Activated naive CD8-positive, alpha-beta T cell (primary cell): ENCODE results near the gene PTGFRN.

Source experiments
- H3K27ac Mint-ChIP-seq: one replicate; pipeline ENCODE4 v1.8.0; 2021; ENCODE audit warnings: mixed read lengths
- H3K27me3 Mint-ChIP-seq: one replicate; pipeline ENCODE4 v1.8.0; 2021; ENCODE audit warnings: mixed read lengths
- H3K36me3 Mint-ChIP-seq: one replicate; pipeline ENCODE4 v1.8.0; 2021; ENCODE audit warnings: mixed read lengths
- H3K4me1 Mint-ChIP-seq: one replicate; pipeline ENCODE4 v1.8.0; 2021; ENCODE audit warnings: low read depth, mixed read lengths
- H3K4me3 Mint-ChIP-seq: one replicate; pipeline ENCODE4 v1.8.0; 2021; ENCODE audit warnings: mild to moderate bottlenecking, mixed read lengths
- H3K9me3 Mint-ChIP-seq: one replicate; pipeline ENCODE4 v1.8.0; 2021; ENCODE audit warnings: low read depth, mixed read lengths

PTGFRN gene

DNA sequence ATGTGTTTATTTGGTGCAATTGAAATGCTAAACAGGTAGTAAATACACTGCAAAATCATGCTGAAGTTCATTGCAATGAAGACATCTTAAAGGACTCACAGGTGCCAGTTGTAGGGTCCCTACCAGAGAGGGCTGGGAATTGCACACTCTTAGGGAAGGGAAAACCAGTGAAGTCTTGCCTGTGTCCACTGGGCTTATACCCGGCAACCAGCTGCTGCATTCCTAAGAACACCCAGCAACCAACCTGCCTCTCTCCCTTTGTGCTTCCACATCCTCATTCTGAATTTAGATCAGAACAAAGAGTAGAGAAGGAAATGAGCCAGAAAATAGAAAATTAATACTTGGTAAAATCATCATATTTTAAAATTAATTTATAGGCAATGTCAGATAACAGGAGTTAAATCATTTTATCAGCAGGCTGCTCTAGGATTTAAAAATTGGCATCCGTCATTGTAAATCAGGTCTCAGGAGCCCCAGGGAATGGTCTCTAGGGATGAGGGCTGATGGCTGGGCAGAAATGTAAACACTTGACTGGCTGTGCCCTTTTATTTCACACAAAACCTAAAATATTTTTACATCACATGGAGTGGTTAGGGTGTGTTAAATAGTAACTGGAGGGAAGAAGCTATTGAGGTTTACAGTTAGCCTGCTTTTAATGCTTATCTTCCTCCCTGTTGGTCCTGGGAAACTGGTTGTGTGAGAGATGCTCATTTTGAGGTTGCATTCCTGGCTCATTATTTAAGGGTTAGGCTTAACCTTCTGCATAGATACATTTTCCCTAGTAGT is 31.3 kb downstream of the PTGFRN start:
- Mint-ChIP-seq H3K27ac (no peak overlapping the region), H3K4me3 (no peak overlapping the region), H3K9me3 (no peaks in the 10 kb centered on the region), H3K36me3 (no peaks in the 10 kb centered on the region), H3K4me1 (peaks cover 26% of the 10 kb centered on the region), H3K27me3 (no peaks in the 10 kb centered on the region)

DNA sequence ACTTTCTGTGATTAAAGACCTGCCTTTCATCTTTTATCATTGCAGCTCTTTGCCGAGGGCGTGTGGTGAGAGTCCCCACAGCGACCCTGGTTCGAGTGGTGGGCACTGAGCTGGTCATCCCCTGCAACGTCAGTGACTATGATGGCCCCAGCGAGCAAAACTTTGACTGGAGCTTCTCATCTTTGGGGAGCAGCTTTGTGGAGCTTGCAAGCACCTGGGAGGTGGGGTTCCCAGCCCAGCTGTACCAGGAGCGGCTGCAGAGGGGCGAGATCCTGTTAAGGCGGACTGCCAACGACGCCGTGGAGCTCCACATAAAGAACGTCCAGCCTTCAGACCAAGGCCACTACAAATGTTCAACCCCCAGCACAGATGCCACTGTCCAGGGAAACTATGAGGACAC is 32.0 kb downstream of the PTGFRN start:
- Mint-ChIP-seq H3K4me1 (peaks cover 26% of the 10 kb centered on the region), H3K27ac (no peak overlapping the region), H3K4me3 (no peak overlapping the region), H3K27me3 (no peaks in the 10 kb centered on the region), H3K9me3 (no peaks in the 10 kb centered on the region), H3K36me3 (no peaks in the 10 kb centered on the region)

DNA sequence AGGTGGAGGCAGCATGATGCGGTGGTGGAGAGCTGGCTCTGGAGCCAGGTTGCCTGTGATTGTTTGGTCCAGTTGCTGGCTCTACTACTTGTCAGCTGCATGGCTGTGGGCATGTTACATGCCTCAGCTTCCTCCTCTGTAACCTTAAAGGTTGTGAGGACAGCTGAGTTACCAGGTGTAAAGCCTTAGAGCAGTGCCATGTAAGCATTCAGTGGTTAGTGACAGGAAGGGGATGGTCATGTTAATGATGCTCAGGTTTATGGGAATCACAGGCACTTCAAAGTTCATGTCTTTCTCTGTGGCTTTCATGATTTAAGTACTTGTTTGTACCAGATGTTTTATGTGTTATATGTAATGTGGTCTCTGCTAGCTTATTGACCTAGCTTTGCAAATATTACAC is 32.6 kb downstream of the PTGFRN start:
- H3K36me3 Mint-ChIP-seq = no peaks in the 10 kb centered on the region
- no peaks in the 10 kb centered on the region for H3K27me3 Mint-ChIP-seq
- peaks cover 26% of the 10 kb centered on the region for H3K4me1 Mint-ChIP-seq
- H3K4me3 Mint-ChIP-seq = no peak overlapping the region
- no peaks in the 10 kb centered on the region for H3K9me3 Mint-ChIP-seq
- H3K27ac Mint-ChIP-seq = no peak overlapping the region

DNA sequence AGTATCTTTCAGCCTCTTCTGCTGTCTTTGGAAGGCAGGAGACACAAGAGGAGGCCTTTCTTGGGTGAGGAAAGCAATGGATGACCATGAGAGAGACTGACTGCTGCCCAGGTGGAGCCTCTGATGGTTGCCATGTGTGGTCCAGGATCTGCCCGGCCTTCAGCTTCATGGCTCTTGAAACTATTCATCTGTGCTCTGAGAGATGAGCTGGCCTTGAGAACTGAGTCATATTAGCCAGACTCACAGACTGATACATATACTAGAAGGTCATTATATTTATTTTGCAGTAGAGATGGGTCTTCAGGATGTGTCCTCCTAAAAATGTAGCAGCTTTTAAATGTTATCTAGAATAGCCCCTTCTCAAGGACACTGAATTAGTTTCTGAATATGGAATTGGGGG is 33.7 kb downstream of the PTGFRN start:
- Mint-ChIP-seq H3K4me1 (peaks cover 26% of the 10 kb centered on the region), H3K9me3 (no peaks in the 10 kb centered on the region), H3K27ac (no peak overlapping the region), H3K27me3 (no peaks in the 10 kb centered on the region), H3K4me3 (no peak overlapping the region), H3K36me3 (no peaks in the 10 kb centered on the region)

DNA sequence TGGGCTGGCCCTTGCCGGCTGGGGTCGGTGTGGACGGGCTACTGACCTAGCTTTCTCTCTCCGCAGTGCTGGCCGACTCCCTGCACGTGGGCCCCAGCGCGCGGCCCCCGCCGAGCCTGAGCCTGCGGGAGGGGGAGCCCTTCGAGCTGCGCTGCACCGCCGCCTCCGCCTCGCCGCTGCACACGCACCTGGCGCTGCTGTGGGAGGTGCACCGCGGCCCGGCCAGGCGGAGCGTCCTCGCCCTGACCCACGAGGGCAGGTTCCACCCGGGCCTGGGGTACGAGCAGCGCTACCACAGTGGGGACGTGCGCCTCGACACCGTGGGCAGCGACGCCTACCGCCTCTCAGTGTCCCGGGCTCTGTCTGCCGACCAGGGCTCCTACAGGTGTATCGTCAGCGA is 34.9 kb downstream of the PTGFRN start:
- Mint-ChIP-seq H3K27ac (no peak overlapping the region), H3K36me3 (no peaks in the 10 kb centered on the region), H3K4me1 (peaks cover 26% of the 10 kb centered on the region), H3K4me3 (no peak overlapping the region), H3K27me3 (no peaks in the 10 kb centered on the region), H3K9me3 (no peaks in the 10 kb centered on the region)

DNA sequence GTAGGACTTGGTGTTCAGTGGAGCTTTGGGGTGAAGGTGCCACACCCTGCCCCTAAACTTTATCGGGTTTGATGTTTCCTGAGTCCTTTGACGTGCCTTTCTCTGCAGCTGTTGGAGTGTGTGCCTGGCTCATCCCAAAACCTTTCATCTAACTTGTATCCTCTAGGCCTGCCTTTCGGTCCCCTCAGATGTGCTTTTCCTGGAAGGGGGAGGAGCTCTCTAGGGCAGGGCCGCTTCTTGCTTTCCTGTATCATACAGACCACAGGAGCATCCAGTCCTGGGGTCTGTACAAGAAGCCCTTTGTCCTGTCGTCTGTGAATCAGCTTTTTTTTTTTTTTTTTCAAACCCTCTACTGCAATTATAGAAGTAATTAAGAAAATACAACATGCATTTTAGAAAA is 35.7 kb downstream of the PTGFRN start:
- no peak overlapping the region for H3K27ac Mint-ChIP-seq
- no peaks in the 10 kb centered on the region for H3K9me3 Mint-ChIP-seq
- no peaks in the 10 kb centered on the region for H3K27me3 Mint-ChIP-seq
- H3K4me3 Mint-ChIP-seq = no peak overlapping the region
- no peaks in the 10 kb centered on the region for H3K36me3 Mint-ChIP-seq
- peaks cover 26% of the 10 kb centered on the region for H3K4me1 Mint-ChIP-seq

DNA sequence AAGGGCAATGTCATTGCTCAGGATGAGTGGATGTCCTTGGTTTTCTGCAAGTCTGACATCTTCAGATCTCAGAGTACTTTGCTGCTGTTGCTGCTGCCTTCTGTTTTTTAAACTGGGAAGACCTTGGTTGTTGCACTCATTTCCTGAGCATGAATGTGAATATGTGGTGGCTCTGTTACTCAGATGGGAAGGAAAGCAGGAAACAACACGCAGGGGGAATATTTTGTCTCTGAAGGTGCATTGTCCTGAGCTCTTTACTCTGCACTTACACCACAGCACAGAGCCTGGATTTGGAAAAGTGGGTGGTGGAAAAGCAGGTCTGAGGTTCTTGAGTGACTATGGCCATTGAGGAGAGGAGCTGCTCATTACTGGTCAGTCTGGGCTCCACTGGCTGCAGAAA is 36.3 kb downstream of the PTGFRN start:
- Mint-ChIP-seq H3K9me3 (no peaks in the 10 kb centered on the region), H3K27ac (no peak overlapping the region), H3K4me3 (no peak overlapping the region)

DNA sequence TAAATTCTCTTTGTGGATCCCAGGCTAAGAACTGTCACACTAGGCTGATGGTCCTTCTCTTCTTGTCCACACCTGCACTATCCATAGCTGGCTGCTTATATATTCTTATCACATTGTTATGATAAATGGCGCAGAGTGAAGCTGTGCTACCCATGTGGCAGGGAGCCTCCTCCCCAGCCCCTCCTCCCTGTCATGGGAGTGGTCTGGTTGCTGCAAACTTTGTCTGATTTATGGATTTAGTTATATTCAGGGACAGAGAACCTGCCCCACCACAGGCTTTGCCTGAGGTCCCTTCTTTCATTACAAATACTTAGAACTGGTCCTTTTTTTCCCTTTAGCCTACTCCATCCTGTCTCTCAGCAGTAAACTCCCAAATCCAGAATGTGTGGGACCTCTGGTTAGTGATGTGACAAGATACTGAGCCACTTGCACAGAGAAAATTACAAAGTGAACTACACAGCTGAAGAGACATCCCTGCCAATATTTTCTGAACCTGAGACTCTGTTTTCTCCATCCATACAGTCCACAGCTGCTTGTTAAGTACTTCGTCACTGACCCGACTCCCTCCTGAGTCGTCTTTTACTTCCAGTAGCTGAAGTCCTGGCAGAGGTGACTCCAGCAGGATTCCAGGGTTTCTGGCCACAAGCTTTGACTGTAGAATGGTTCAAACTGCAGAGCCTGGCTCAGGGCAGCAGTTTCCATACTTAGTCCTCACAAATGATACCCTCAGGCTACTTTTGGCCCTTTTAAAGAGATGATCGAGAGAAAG is 37.6 kb downstream of the PTGFRN start:
- no peaks in the 10 kb centered on the region for H3K27me3 Mint-ChIP-seq
- H3K36me3 Mint-ChIP-seq = no peaks in the 10 kb centered on the region
- H3K27ac Mint-ChIP-seq = no peak overlapping the region
- H3K9me3 Mint-ChIP-seq = no peaks in the 10 kb centered on the region
- H3K4me1 Mint-ChIP-seq = peaks cover 25% of the 10 kb centered on the region
- H3K4me3 Mint-ChIP-seq = no peak overlapping the region

More for the DNA sequence above, 36.3 kb downstream of the PTGFRN start:
- Mint-ChIP-seq H3K36me3 (no peaks in the 10 kb centered on the region), H3K4me1 (peaks cover 26% of the 10 kb centered on the region), H3K27me3 (no peaks in the 10 kb centered on the region)

DNA sequence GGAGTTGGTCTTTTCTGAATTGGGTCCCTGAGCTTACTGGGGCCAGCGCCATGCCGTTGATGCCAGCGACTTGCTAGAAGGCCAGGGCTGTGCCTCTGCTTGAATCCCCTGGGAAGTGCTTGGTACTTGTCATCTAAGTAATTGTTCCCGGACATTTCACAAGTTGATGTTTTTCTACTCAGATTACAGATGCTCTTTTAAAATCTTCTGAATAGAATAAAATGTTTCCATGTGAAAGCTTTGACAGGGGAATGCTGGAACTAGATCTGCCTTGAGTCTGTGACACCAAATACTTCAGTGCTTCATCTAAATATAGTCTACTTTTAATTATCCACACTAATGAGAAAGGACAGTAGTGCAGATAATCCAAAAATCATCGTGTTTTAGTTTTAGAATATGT is 38.3 kb downstream of the PTGFRN start:
- H3K4me1 Mint-ChIP-seq = peaks cover 18% of the 10 kb centered on the region
- H3K9me3 Mint-ChIP-seq = no peaks in the 10 kb centered on the region
- H3K27ac Mint-ChIP-seq = no peak overlapping the region
- no peak overlapping the region for H3K4me3 Mint-ChIP-seq
- H3K27me3 Mint-ChIP-seq = no peaks in the 10 kb centered on the region
- H3K36me3 Mint-ChIP-seq = no peaks in the 10 kb centered on the region

DNA sequence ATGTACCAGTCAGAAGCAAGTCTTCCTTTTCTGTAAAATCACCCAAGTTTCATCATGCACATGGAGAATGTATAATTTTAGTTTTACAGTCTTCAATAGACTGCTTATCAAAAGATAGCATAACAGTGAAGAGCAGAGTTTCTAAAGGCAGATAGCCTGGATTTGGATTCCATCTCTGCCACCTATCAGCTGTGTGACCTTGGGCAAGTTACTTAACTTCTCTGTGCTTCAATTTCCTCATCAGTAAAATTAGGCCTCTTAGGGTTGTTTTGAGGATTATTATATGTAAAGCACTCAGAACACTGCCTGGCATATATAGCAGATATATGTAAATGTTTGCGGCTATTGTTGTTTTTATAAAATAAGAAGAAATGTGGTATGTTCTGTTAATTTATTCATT is 38.9 kb downstream of the PTGFRN start:
- H3K27me3 Mint-ChIP-seq = no peaks in the 10 kb centered on the region

DNA sequence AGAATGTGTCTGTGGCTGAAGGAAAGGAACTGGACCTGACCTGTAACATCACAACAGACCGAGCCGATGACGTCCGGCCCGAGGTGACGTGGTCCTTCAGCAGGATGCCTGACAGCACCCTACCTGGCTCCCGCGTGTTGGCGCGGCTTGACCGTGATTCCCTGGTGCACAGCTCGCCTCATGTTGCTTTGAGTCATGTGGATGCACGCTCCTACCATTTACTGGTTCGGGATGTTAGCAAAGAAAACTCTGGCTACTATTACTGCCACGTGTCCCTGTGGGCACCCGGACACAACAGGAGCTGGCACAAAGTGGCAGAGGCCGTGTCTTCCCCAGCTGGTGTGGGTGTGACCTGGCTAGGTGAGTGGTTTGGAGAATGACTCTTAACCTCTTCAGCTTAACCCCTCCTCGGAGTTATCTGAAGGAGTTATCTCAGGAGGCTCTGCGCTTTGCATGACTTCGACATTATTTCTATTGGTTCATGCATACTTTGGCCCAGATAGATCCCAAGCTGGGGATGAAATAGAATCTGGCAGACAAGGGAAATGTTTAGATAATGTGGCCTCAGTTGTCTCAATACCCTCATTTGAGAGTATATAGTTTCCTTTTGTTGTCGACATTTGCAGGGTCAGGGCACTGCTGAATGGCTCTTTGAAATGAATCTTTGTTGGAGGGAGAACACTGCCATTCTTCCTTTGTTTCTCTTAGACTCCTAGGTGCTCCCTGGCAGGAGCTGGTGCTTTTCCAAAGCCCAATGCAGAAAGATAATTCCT is 39.7 kb downstream of the PTGFRN start:
- Mint-ChIP-seq H3K4me3 (no peak overlapping the region), H3K4me1 (peaks cover 10% of the 10 kb centered on the region)

More for the DNA sequence above, 38.9 kb downstream of the PTGFRN start:
- Mint-ChIP-seq H3K4me3 (no peak overlapping the region), H3K9me3 (no peaks in the 10 kb centered on the region), H3K4me1 (peaks cover 13% of the 10 kb centered on the region), H3K36me3 (no peaks in the 10 kb centered on the region), H3K27ac (no peak overlapping the region)

DNA sequence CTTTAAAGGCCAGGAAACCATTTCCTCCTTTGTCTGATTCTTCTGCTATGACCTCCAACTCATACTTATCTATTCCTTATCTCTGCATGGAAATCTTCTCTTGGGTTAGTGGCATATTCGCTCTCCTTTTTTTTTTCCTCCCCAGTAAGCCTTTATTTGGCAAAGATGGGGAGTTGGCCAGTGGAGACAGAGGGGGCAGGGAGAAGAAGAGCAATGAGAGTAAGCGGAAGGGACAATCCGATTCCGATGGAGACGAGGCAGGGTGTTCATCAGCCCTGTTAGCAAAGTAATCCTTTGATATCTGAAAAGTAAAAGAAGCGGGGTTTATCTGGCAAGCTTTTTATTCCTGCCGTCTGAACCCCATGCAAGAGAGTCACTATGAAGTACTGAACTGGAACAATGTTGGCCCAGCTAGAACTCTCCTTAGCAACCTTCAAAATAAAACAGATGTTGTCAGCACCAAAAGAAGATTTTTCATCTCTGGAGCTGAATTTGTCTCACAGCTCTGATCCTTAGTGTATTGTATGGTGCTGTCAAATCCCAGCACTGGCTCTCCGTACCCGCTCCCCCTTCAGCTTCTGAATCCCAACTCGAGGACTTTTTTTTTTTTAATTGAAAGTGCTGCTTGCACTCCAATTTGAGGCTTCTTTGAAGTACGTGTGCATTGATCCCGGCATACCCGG is 40.9 kb downstream of the PTGFRN start:
- Mint-ChIP-seq H3K9me3 (no peaks in the 10 kb centered on the region), H3K27me3 (no peaks in the 10 kb centered on the region), H3K4me1 (peaks cover 2% of the 10 kb centered on the region), H3K27ac (no peak overlapping the region), H3K4me3 (no peak overlapping the region), H3K36me3 (no peaks in the 10 kb centered on the region)

More for the DNA sequence above, 39.7 kb downstream of the PTGFRN start:
- Mint-ChIP-seq H3K27ac (no peak overlapping the region), H3K9me3 (no peaks in the 10 kb centered on the region), H3K36me3 (no peaks in the 10 kb centered on the region), H3K27me3 (no peaks in the 10 kb centered on the region)

DNA sequence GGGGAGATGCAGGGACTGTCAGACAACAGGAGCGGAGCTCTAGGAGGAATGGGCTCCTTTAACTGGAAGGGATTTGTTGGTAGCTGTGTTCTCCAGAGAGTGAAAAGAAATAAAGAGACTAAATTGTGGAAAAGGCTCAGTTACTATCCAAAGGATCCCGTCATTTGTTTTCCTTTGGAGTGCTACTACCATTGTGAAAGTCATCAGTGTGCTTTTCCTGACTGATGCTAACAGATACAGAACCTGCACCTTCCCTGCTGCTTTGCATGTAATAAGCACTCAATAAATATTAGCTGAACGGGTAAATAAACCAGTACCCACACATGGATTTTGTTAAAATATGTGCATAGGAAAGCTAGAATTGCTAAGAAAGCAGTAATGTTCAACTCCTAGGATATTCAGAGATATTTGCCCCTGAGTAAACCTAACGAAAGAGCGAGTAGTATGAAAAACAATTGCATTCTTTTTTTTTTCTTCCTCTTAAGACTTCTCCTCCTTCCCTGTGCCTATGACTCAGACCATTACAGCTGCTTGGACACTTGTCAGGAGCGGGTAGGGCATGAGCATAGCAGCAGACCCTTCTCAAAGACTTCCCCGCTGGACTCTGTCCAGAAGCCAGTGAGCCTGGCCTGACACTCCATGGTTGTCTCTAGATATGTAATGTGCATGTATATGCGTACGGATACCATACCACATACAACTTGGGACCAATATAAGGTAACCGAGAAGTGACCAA is 41.7 kb downstream of the PTGFRN start:
- H3K36me3 Mint-ChIP-seq = no peaks in the 10 kb centered on the region
- H3K27me3 Mint-ChIP-seq = no peaks in the 10 kb centered on the region
- no peak overlapping the region for H3K4me3 Mint-ChIP-seq
- H3K9me3 Mint-ChIP-seq = no peaks in the 10 kb centered on the region
- no peaks in the 10 kb centered on the region for H3K4me1 Mint-ChIP-seq
- no peak overlapping the region for H3K27ac Mint-ChIP-seq

DNA sequence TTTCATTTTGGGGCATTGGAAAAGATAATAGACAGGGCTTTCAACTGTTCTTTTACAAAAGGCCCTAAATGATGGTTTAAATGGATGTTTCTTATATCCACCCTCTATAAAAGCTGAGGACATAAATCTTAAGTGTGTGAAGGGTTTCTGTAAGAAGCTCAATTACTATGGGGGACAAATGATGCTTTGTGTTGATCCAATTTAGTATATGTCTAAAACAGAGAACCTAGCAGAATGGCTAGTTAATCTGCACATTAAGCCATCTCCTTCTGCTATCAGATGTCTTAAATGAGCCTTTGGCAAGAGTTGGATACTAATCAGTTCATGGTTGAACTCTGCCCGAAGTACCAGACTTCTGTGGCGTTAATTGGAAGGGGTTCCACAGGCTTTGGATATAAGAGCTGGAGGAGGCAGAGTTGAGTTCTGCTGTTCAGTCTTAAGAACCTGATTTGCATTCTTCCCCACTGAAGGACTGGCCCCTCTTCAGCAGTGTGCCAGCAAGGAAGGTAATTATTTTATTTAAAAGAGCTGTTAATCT is 43.1 kb downstream of the PTGFRN start:
- H3K36me3 Mint-ChIP-seq = no peaks in the 10 kb centered on the region
- no peak overlapping the region for H3K4me3 Mint-ChIP-seq
- no peaks in the 10 kb centered on the region for H3K4me1 Mint-ChIP-seq
- no peaks in the 10 kb centered on the region for H3K27me3 Mint-ChIP-seq
- H3K9me3 Mint-ChIP-seq = no peaks in the 10 kb centered on the region
- H3K27ac Mint-ChIP-seq = no peak overlapping the region
